OCI-LY7 (cell line): ENCODE data around the gene CYBB. TPM values are rescaled to one million over a fixed set of nuclear protein-coding genes. Genes with fewer than 3 reads are reported as not detected.

Source experiments
- BruUV-seq: library from RNA; stranded (reverse); fragments of 400-500 nt; replicated peaks from 2 replicates; lab custom pipeline; 2021; lab: Mats Ljungman, UMichigan
- CTCF ChIA-PET: fragments of 300-600 bp; sonication (Branson Sonifier 250); formaldehyde crosslinking; loops from one replicate; lab custom pipeline; 2022; ENCODE audit warnings: antibody characterized with exemption; ENCODE audit not compliant: unreplicated experiment; lab: Charles Lee
- POLR2A ChIA-PET: fragments of 300-600 bp; sonication (Branson Sonifier 250); formaldehyde crosslinking; loops from one replicate; lab custom pipeline; 2022; ENCODE audit warnings: antibody characterized with exemption; lab: Charles Lee
- DNase-seq: peaks from one replicate; pipeline ENCODE4 v3.0.0-alpha.2; 2015; ENCODE audit warnings: low spot score
- H2AFZ ChIP-seq: fragments of 200-600 bp; sonication (generic), shearing (Covaris generic); 2 replicates; pipeline ENCODE4 v1.6.1; 2014; ENCODE audit warnings: mild to moderate bottlenecking, antibody characterized with exemption, low read length, moderate library complexity
- H3K27ac ChIP-seq: fragments of 200-600 bp; sonication (generic); 2 replicates; pipeline ENCODE4 v1.5.1; 2014; ENCODE audit warnings: mixed run types, low read depth, mild to moderate bottlenecking, moderate library complexity, low read length, inconsistent platforms; ENCODE audit not compliant: poor library complexity, severe bottlenecking
- H3K36me3 ChIP-seq: fragments of 200-600 bp; sonication (generic); 2 replicates; pipeline ENCODE4 v1.6.1; 2014; ENCODE audit warnings: mild to moderate bottlenecking, antibody characterized with exemption, low read length, moderate library complexity, mixed read lengths; ENCODE audit not compliant: insufficient read depth
- H3K4me1 ChIP-seq: fragments of 200-600 bp; sonication (generic); 2 replicates; pipeline ENCODE4 v1.5.1; 2014; ENCODE audit warnings: mild to moderate bottlenecking, low read length; ENCODE audit not compliant: insufficient read depth, poor library complexity, severe bottlenecking
- H3K4me2 ChIP-seq: fragments of 200-600 bp; sonication (generic); 2 replicates; pipeline ENCODE4 v1.6.1; 2014; ENCODE audit warnings: mild to moderate bottlenecking, low read length
- H3K4me3 ChIP-seq: fragments of 200-600 bp; sonication (generic); 2 replicates; pipeline ENCODE4 v1.5.1; 2014; ENCODE audit warnings: mild to moderate bottlenecking, low read depth, low read length; ENCODE audit not compliant: poor library complexity, severe bottlenecking
- H3K79me2 ChIP-seq: fragments of 200-600 bp; sonication (generic); 2 replicates; pipeline ENCODE4 v1.6.1; 2016; ENCODE audit warnings: low read depth, mild to moderate bottlenecking, low read length, moderate library complexity, mixed read lengths; ENCODE audit not compliant: insufficient read depth
- H3K9me2 ChIP-seq: fragments of 200-600 bp; sonication (generic); 2 replicates; pipeline ENCODE4 v1.6.1; 2016; ENCODE audit warnings: mild to moderate bottlenecking, low read length, mixed read lengths; ENCODE audit not compliant: insufficient read depth
- H3K9me3 ChIP-seq: fragments of 200-600 bp; sonication (generic); 2 replicates; pipeline ENCODE4 v1.6.1; 2014; ENCODE audit warnings: mild to moderate bottlenecking, mixed run types, low read length, mixed read lengths
- H4K20me1 ChIP-seq: fragments of 200-600 bp; sonication (generic); 2 replicates; pipeline ENCODE4 v1.6.1; 2014; ENCODE audit warnings: mild to moderate bottlenecking, antibody characterized with exemption, low read length, moderate library complexity, mixed read lengths; ENCODE audit not compliant: insufficient read depth
- EZH2phosphoT487 ChIP-seq: fragments of 200-600 bp; sonication (generic); IDR thresholded peaks from 2 replicates; pipeline ENCODE4 v1.6.1; 2018; ENCODE audit warnings: low read depth, borderline replicate concordance, mild to moderate bottlenecking, mixed run types, antibody characterized with exemption, low read length, moderate library complexity, mixed read lengths
- intact Hi-C: fragments of 100-400 bp; cut with micrococcal nuclease; formaldehyde crosslinking; loops from one replicate; pipeline ENCODE4 v1.10.0; 2022; ENCODE audit not compliant: unreplicated experiment
- total RNA-seq, 2 experiments: library from RNA; depleted of rRNA in 1 of 2; stranded (reverse); fragments of >200 nt in 1 of 2; shearing (Covaris generic) in 1 of 2; gene quantifications; 2 replicates each; pipeline ENCODE4 v1.2.3, GENCODE V29; 2014 to 2022
- TF ChIP-seq, protein P1 (sequence below): fragments of 200-600 bp; sonication (generic); conservative IDR thresholded peaks from 2 replicates; pipeline ENCODE4 v1.5.1; 2014; ENCODE audit warnings: mild to moderate bottlenecking, antibody characterized with exemption, low read length, moderate library complexity, mixed read lengths

CYBB gene
- total RNA-seq, 2 experiments from 2014 or later = 25.4 to 38.3 TPM

DNA sequence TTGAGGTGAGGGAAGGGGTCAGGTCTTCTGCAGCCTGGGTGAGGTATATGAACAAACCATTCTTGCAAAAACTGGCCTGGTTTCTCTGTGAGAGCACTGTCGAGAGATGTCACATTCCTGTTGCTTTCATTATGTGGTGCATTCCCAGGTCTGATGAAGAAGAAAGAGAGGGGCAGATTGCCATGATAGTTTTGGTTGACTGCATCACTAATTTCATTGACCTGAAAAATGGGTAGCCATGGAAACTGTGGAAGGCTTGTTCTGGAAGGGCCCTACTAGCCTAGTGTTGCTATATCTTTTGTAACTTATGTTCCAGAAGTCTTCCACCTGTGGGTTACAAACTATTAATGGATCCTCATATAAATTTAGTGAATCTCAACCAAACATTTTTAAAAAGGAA, 32.9 kb upstream of the CYBB start:
- H3K27ac ChIP-seq = no peak overlapping the region
- DNase-seq = no peak
- CTCF ChIA-PET = interaction anchor here (2.2 kb wide), 1 partner anchor 78 kb away, joined by 46 read pairs; no protein-coding TSS in a partner anchor
- H2AFZ ChIP-seq = peak overlapping the region; percentile 76; the same call in 1 of the 2 replicates
- H3K79me2 ChIP-seq = no peaks in the 10 kb centered on the region
- no peak overlapping the region for H3K4me3 ChIP-seq
- 0 out of 2 replicates have a peak overlapping the region, but pooled peaks have one; percentile 27 for H3K4me2 ChIP-seq
- intact Hi-C loops = no loop called here
- BruUV-seq = no TSS peak
- TF ChIP-seq, protein P1, sequence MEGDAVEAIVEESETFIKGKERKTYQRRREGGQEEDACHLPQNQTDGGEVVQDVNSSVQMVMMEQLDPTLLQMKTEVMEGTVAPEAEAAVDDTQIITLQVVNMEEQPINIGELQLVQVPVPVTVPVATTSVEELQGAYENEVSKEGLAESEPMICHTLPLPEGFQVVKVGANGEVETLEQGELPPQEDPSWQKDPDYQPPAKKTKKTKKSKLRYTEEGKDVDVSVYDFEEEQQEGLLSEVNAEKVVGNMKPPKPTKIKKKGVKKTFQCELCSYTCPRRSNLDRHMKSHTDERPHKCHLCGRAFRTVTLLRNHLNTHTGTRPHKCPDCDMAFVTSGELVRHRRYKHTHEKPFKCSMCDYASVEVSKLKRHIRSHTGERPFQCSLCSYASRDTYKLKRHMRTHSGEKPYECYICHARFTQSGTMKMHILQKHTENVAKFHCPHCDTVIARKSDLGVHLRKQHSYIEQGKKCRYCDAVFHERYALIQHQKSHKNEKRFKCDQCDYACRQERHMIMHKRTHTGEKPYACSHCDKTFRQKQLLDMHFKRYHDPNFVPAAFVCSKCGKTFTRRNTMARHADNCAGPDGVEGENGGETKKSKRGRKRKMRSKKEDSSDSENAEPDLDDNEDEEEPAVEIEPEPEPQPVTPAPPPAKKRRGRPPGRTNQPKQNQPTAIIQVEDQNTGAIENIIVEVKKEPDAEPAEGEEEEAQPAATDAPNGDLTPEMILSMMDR = no peak
- TF ChIP-seq EZH2phosphoT487 = no peak
- H3K36me3 ChIP-seq = no peaks in the 10 kb centered on the region; the same call in 1 of the 2 replicates
- H3K9me2 ChIP-seq = no peaks in the 10 kb centered on the region
- no peaks in the 10 kb centered on the region for H4K20me1 ChIP-seq
- H3K4me1 ChIP-seq = peaks cover 20% of the 10 kb centered on the region
- POLR2A ChIA-PET = interaction anchor here (0.9 to 6.5 kb wide), 3 partner anchors 11 to 78 kb away, joined by 3 to 65 read pairs (median 3); no protein-coding TSS in a partner anchor
- H3K9me3 ChIP-seq = peaks cover 6% of the 10 kb centered on the region; the same call in 1 of the 2 replicates

DNA sequence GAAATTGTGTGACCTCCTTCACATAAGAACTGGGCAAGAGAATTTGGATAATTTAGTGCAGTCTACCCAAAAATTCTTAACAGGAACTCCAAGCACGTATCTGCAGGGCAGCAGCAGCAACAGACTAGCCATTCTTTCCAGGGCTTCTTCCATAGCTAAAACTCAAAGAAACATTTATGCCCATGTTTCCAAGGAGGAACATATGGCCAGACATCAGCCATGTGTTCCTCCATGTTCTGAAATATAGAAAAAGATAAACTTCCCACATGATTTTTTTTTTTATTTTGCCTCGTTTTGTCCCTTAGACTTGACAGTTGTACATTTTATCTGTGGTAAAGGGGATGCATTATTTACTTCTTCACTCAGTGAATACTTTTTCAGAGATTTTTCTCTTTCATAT, 27.6 kb upstream of the CYBB start:
- no peaks in the 10 kb centered on the region for H3K79me2 ChIP-seq
- no peaks in the 10 kb centered on the region for H3K9me2 ChIP-seq
- no peak overlapping the region for H3K4me3 ChIP-seq
- no peaks in the 10 kb centered on the region; the same call in 1 of the 2 replicates for H3K36me3 ChIP-seq
- H2AFZ ChIP-seq = no peak overlapping the region
- H3K9me3 ChIP-seq = peaks cover 10% of the 10 kb centered on the region; the same call in 1 of the 2 replicates
- no peaks in the 10 kb centered on the region for H4K20me1 ChIP-seq
- ChIA-PET CTCF (no interaction called here), POLR2A (interaction anchor here (1.0 to 7.1 kb wide), 3 partner anchors 31 to 72 kb away, joined by 4 to 85 read pairs (median 27); partner anchors contain the start of gene CYBB)
- H3K4me1 ChIP-seq = peaks cover 50% of the 10 kb centered on the region
- DNase-seq = no peak
- no TSS peak for BruUV-seq
- intact Hi-C loops = no loop called here
- H3K4me2 ChIP-seq = no peak overlapping the region
- peak overlapping the region; percentile 100 for H3K27ac ChIP-seq
- TF ChIP-seq, protein P1 = no peak
- TF ChIP-seq EZH2phosphoT487 = no peak

DNA sequence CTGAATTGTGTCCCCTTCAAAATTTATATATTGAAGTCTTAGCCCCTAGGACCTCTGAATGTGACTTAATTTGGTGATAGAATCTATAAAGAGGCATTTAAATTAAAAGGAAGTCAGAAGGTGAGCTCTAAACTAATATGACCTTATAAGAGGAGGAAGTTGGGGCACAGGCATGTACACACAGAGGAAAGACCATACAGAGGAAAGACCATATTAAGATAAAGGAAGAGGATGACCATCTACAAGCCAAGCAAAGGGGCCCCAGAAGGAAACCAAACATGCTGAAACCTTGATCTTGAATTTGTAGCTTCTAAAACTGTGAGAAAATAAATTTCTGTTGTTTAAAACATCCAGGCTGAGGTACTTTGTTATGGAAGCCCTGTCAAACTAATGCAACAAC, 26.9 kb upstream of the CYBB start:
- Histone ChIP-seq H3K4me3 (peak overlapping the region; percentile 8), H3K4me2 (peak overlapping the region; percentile 80; the same call in 1 of the 2 replicates), H3K4me1 (peaks cover 56% of the 10 kb centered on the region), H3K36me3 (no peaks in the 10 kb centered on the region; the same call in 1 of the 2 replicates), H3K9me2 (no peaks in the 10 kb centered on the region), H3K27ac (peak overlapping the region; percentile 100), H4K20me1 (no peaks in the 10 kb centered on the region), H3K9me3 (peaks cover 10% of the 10 kb centered on the region; the same call in 1 of the 2 replicates), H3K79me2 (no peaks in the 10 kb centered on the region), H2AFZ (peak overlapping the region; percentile 75; the same call in 1 of the 2 replicates)
- DNase-seq = peak; percentile 31
- POLR2A ChIA-PET = interaction anchor here (0.6 to 7.1 kb wide), 7 partner anchors 24 to 247 kb away, joined by 4 to 85 read pairs (median 8); partner anchors contain the start of gene CYBB
- intact Hi-C loops = no loop called here
- CTCF ChIA-PET = no interaction called here
- BruUV-seq = no TSS peak
- no peak for TF ChIP-seq EZH2phosphoT487
- TF ChIP-seq, protein P1 = no peak
